GM12878 (cell line): ENCODE measurements around the gene CCNT2.

Source experiments
- MAX ChIP-seq: IDR thresholded peaks from 2 replicates; pipeline ENCODE4 v1.6.1; 2012; ENCODE audit warnings: low read depth, low read length, improper control_type of control experiment
- SUZ12 ChIP-seq: fragments of 200-600 bp; sonication (generic); IDR thresholded peaks from one replicate; pipeline ENCODE4 v1.6.1; 2018; ENCODE audit warnings: antibody characterized with exemption, mild to moderate bottlenecking; ENCODE audit not compliant: unreplicated experiment
- TARDBP ChIP-seq: IDR thresholded peaks from 2 replicates; pipeline ENCODE4 v1.6.1; 2016; ENCODE audit warnings: borderline replicate concordance

- no peak for TF ChIP-seq SUZ12
- no peak for TF ChIP-seq TARDBP
- TF ChIP-seq MAX: no peak
These were observed 37.1 kb downstream of the CCNT2 start for GRCh38 chr2:134955744-134956143.
